OCI-LY7 (cell line): ENCODE data around the gene HMGCL.

Experiments
- EZH2phosphoT487 ChIP-seq: fragments of 200-600 bp; sonication (generic); IDR thresholded peaks from 2 replicates; pipeline ENCODE4 v1.6.1; 2018; ENCODE audit warnings: low read depth, borderline replicate concordance, mild to moderate bottlenecking, mixed run types, antibody characterized with exemption, low read length, moderate library complexity, mixed read lengths
- TF ChIP-seq, protein P1 (sequence below): fragments of 200-600 bp; sonication (generic); conservative IDR thresholded peaks from 2 replicates; pipeline ENCODE4 v1.5.1; 2014; ENCODE audit warnings: mild to moderate bottlenecking, antibody characterized with exemption, low read length, moderate library complexity, mixed read lengths

- TF ChIP-seq, protein P1, sequence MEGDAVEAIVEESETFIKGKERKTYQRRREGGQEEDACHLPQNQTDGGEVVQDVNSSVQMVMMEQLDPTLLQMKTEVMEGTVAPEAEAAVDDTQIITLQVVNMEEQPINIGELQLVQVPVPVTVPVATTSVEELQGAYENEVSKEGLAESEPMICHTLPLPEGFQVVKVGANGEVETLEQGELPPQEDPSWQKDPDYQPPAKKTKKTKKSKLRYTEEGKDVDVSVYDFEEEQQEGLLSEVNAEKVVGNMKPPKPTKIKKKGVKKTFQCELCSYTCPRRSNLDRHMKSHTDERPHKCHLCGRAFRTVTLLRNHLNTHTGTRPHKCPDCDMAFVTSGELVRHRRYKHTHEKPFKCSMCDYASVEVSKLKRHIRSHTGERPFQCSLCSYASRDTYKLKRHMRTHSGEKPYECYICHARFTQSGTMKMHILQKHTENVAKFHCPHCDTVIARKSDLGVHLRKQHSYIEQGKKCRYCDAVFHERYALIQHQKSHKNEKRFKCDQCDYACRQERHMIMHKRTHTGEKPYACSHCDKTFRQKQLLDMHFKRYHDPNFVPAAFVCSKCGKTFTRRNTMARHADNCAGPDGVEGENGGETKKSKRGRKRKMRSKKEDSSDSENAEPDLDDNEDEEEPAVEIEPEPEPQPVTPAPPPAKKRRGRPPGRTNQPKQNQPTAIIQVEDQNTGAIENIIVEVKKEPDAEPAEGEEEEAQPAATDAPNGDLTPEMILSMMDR = no peak
- TF ChIP-seq EZH2phosphoT487 = no peak
Observed at GRCh38 chr1:23776217-23776616, 49.0 kb downstream of the HMGCL start.
